VCaP (cell line): Measurements from ENCODE around the gene KLHL25.

Experiments used
- H3K27ac ChIP-seq: fragments of 450-650 bp; 2 replicates; pipeline ENCODE4 v1.5.1; 2017
- TF ChIP-seq, protein P1 (sequence below): fragments of 450-650 bp; conservative IDR thresholded peaks from 2 replicates; pipeline ENCODE4 v1.5.1; 2017; ENCODE audit warnings: mild to moderate bottlenecking, moderate library complexity

Gene KLHL25

DNA sequence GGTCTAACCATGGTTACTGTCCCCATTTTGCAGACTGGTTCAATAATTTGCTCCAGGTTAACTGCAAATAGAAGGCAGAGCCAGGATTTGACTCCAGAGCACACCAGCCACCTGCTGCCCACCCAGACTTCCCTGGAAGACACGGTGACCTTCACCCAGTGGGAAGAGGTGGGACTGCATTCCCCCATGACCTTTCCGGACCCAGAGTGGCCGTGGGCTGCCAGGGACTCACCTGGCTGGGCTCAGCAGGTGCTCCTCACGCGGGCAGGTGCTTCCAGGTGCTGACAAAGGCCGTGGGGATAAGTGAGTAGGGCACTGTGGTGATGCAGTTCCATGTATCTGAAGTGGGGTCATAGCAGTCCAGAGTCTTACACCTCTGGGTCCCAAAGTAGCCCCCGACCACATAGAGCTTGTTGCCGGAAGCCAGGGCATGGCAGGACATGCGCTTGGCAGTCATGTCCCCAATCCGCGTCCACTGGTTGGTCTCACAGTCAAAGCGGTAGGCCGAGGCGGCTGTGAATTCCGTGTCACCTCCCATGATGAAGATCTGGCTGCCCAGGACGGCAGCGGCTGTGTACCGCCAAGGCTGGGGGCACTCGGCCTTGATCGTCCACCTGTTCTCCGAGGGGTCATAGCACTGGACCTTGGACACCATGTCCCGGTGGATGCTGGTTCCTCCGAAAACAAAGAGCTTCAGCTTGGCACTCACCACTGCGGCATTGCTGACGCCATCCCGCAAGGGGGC lies 26.8 kb downstream of the KLHL25 start:
- H3K27ac ChIP-seq: no peak overlapping the region
- TF ChIP-seq, protein P1, sequence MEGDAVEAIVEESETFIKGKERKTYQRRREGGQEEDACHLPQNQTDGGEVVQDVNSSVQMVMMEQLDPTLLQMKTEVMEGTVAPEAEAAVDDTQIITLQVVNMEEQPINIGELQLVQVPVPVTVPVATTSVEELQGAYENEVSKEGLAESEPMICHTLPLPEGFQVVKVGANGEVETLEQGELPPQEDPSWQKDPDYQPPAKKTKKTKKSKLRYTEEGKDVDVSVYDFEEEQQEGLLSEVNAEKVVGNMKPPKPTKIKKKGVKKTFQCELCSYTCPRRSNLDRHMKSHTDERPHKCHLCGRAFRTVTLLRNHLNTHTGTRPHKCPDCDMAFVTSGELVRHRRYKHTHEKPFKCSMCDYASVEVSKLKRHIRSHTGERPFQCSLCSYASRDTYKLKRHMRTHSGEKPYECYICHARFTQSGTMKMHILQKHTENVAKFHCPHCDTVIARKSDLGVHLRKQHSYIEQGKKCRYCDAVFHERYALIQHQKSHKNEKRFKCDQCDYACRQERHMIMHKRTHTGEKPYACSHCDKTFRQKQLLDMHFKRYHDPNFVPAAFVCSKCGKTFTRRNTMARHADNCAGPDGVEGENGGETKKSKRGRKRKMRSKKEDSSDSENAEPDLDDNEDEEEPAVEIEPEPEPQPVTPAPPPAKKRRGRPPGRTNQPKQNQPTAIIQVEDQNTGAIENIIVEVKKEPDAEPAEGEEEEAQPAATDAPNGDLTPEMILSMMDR: no peak

DNA sequence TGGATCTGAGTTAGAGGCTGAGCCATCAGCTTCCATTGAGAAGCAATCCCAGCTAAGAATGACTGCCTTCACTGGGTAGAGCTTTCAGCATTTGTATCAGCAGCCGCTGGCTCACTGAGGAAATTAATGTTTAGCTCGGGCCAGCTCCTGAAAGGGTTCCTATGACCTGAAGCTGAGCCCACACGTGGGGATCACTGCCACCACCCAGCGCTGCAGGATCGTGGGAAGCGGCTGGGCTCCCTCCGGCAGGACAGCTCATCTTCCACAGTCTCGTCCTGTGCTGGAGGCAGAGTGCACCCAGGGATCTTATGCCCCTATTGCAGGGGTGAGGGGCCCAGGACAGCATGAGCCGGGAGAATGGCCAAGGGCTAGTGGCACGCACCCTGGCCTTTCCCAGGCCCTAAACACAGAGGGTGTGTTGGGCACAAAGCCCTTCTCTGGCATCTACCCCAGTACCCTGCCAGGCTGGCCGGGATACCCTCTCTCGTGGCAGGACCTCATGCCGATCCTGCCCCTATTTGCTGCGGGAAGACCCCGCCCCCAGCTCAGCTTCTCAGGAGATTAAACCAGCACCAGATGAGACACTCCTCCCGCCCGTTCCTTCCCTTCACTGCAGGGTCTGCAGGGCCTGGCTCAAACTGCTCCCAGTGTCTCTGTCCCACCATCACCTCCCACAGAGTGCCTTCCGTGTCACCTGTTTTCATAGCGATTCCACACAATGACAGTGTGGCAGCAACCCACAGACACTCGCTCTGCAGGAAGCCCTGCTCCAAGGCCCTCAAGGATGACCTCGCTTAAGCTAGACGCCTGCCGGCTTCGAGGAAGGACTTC lies 28.5 kb downstream of the KLHL25 start:
- no peak overlapping the region for H3K27ac ChIP-seq
- TF ChIP-seq, protein P1: no peak

GRCh38 chr15:85764649-85765277 lies 30.0 kb downstream of the KLHL25 start:
- TF ChIP-seq, protein P1: no peak
- no peak overlapping the region for H3K27ac ChIP-seq

- H3K27ac ChIP-seq: no peak overlapping the region
- TF ChIP-seq, protein P1: no peak
Observed at GRCh38 chr15:85763673-85764633, 30.8 kb downstream of the KLHL25 start.

DNA sequence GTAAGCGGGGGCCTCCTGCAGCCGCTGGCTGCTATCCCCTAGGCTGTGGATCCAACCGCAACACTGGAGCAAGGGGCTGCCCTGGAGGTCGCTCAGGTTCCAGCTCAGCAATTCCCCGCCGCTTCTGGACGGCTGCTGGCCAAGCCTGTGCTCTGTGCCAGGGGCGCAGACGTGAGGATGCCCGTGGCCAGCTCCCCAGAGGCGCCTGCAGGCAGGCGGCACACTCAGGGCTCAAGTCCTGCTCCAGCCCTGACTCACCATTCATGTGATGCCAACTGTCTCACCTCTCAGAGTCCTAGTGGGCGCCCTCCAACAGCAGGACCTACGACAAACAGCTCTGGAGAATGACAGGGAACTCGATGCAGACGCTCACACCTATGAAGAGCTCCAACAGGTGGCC lies 31.6 kb downstream of the KLHL25 start:
- H3K27ac ChIP-seq: no peak overlapping the region
- TF ChIP-seq, protein P1: no peak

DNA sequence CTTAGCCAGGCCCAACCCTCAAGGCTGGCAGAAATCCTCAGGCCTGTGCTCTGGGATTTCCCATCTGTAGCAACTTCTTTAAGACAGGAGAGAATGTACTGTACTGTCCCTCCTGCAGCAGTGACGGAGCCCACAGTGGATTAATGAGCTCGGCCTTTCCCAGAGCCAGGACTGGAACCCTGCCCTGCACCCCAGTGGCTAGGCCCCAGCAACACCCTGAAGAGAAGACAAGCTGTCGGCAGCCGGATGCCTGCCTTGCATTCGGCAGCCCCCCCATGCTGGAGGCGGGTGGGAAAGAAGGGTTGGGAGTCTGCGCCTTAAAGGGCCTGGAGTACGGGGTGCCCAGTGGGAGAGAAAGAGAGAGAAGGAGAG lies 32.0 kb downstream of the KLHL25 start:
- TF ChIP-seq, protein P1: no peak

More for the DNA sequence above, 32.0 kb downstream of the KLHL25 start:
- H3K27ac ChIP-seq: no peak overlapping the region
